ENCODE measurements around the gene PDIA5. TPM values are rescaled to one million over a fixed set of nuclear protein-coding genes. Genes with fewer than 3 reads are reported as not detected.

The PDIA5 gene
- 10 to 100 TPM; 17.8 to 23.2 TPM for total RNA-seq

DNA sequence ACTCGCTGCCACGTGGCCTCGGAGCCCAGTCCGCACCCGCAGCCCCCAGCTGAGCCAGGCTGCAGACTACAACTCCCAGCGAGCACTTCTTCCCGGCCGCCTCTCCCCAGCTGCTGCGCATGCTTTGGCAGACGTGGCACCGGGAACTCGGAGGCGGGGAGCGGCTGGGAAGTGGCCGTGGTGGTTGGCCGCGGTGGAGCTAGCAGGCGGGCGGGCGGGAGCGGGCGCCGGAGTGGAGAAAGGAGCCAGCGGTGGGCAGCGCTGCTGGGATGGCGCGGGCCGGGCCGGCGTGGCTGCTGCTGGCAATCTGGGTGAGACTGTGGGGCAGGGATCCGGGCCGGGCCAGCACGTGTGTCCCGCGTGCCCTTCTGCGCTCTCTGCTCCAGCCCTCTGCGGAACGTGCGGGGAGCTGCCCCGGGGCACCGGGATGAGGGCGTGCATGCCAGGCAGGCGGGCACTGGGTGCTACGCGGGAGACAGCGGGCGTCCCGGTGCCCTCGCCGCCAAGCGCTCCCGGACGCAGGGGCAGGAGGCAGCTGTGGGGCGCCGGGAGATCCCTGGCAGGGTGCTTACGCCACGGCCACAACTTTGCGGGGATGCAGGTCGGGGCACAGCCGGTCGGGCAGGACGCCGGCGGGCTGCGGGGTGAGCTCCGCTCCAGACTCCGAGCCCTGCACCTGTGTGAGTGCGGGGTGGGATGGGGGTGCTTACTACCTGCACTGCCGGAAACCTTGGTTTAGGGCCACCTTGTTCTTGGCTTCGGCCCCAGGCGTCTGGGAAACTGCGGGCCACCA, at the start of gene PDIA5:
Gene PDIA5, plus strand, starts transcription at position 130 of the 793 bp plus-strand sequence. Its CDS starts 140 bp downstream, at position 270.
- Mint-ChIP-seq H3K27me3 (peaks cover 7% of the 10 kb centered on the region), H3K4me3 (peak within 1 kb of the TSS; percentile 86), H3K9me3 (no peaks in the 10 kb centered on the region), H3K36me3 (peaks cover 5% of the 10 kb centered on the region), H3K4me1 (peaks cover 33% of the 10 kb centered on the region), H3K27ac (peak within 1 kb of the TSS; percentile 72)
- peak; percentile 83 for DNase-seq

GRCh38 chr3:123018683-123019082, 48.1 kb upstream of the PDIA5 start:
- Mint-ChIP-seq H3K4me1 (no peaks in the 10 kb centered on the region), H3K9me3 (no peaks in the 10 kb centered on the region), H3K27ac (no peak overlapping the region), H3K36me3 (no peaks in the 10 kb centered on the region), H3K27me3 (peaks cover 48% of the 10 kb centered on the region), H3K4me3 (no peak overlapping the region)
- no peak for DNase-seq

DNA sequence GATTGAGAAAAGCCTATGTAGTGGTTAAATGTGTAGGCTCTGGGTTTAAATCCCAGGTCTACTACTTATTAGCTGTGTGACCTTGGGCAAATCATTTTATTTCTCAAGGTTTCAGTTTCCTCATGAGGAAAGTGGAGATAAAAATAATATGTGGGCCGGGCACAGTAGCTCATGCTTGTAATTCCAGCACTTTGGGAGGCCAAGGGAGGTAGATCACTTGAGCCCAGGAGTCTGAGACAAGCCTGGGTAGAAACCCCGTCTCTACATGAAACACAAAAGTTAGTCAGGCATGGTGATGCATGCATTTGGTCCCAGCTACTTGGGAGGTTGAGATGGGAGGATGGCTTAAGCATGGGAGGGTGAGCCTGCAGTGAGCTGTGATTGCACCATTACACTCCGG, 47.7 kb upstream of the PDIA5 start:
- peaks cover 53% of the 10 kb centered on the region for H3K27me3 Mint-ChIP-seq
- no peak overlapping the region for H3K4me3 Mint-ChIP-seq
- H3K36me3 Mint-ChIP-seq = no peaks in the 10 kb centered on the region
- no peaks in the 10 kb centered on the region for H3K9me3 Mint-ChIP-seq
- DNase-seq = no peak
- no peak overlapping the region for H3K27ac Mint-ChIP-seq
- H3K4me1 Mint-ChIP-seq = no peaks in the 10 kb centered on the region

DNA sequence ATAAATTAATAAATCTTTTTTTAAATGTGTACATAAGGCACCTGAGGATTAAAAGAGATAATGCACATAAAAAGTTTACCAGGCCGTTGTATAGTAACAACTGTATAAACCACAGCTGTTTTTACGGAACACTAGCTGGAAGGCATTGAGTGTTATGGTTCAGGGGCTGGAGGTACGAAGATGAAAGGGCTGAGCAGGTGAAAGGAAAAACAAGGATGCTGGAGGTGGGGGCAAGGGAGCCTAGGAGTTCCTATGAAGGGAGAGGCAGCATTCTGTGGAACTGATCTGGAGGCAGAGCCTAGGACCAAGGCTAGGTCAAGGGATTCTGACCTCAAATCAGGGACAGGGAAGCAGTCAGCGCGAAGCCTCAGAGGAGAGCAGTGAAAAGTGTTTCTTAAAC, 47.2 kb upstream of the PDIA5 start:
- peaks cover 57% of the 10 kb centered on the region for H3K27me3 Mint-ChIP-seq
- H3K9me3 Mint-ChIP-seq = no peaks in the 10 kb centered on the region
- no peak overlapping the region for H3K4me3 Mint-ChIP-seq
- no peaks in the 10 kb centered on the region for H3K36me3 Mint-ChIP-seq
- H3K27ac Mint-ChIP-seq = no peak overlapping the region
- H3K4me1 Mint-ChIP-seq = no peaks in the 10 kb centered on the region
- DNase-seq = no peak

GRCh38 chr3:123020709-123021108, 46.1 kb upstream of the PDIA5 start:
- H3K4me3 Mint-ChIP-seq = no peak overlapping the region
- no peaks in the 10 kb centered on the region for H3K4me1 Mint-ChIP-seq
- H3K36me3 Mint-ChIP-seq = no peaks in the 10 kb centered on the region
- peaks cover 69% of the 10 kb centered on the region for H3K27me3 Mint-ChIP-seq
- no peak for DNase-seq
- no peaks in the 10 kb centered on the region for H3K9me3 Mint-ChIP-seq
- H3K27ac Mint-ChIP-seq = no peak overlapping the region

- Mint-ChIP-seq H3K36me3 (no peaks in the 10 kb centered on the region), H3K9me3 (no peaks in the 10 kb centered on the region), H3K4me3 (no peak overlapping the region), H3K27me3 (peaks cover 75% of the 10 kb centered on the region), H3K27ac (no peak overlapping the region), H3K4me1 (no peaks in the 10 kb centered on the region)
- no peak for DNase-seq
Measured at GRCh38 chr3:123021388-123021787, 45.4 kb upstream of the PDIA5 start.

DNA sequence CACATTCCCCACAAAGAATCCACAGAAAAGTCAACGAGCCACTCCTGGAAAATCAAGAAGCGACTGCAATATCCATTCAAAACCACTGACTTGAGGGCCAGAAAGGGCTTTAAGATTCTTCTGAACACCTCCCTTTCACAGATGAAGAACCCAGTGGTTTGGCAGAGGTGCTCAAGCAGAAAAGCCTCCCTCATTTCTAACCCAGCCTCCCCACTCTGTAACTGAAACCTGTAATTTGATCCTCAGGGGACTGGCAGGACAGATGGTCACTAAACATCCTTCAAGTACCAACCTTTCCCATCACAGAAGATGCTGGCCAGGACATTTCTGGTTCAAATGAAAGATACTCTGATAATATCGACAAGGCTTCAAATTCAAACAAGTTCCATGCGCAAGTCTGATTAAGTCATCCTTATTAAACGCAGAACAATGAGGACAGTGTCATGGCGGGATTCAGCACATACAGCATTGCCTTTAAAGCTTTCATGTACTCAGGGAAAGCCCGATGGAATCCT, 44.8 kb upstream of the PDIA5 start:
- Mint-ChIP-seq H3K27me3 (peaks cover 82% of the 10 kb centered on the region), H3K4me3 (no peak overlapping the region), H3K27ac (no peak overlapping the region), H3K4me1 (peaks cover 2% of the 10 kb centered on the region), H3K36me3 (no peaks in the 10 kb centered on the region), H3K9me3 (no peaks in the 10 kb centered on the region)
- no peak for DNase-seq

DNA sequence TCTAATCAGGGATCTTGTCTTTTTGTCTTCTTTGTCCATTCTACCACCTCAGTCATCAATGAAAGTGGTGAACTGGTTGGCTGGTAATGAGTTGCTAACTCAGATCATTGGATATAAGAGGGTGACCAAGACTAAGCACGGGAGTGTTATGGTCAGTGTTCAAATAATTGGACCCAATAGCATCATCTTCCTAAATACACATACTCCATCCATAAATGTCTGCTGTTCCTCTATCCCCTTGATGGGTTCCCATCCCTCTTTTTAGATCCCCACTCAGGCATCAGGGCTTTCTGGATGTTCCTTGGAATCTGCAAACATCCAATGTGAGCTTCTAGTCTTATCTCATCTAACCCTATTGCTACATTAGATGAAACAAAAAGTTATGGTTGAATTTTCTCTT, 42.8 kb upstream of the PDIA5 start:
- Mint-ChIP-seq H3K27ac (no peak overlapping the region), H3K4me3 (no peak overlapping the region), H3K27me3 (peaks cover 73% of the 10 kb centered on the region), H3K36me3 (no peaks in the 10 kb centered on the region), H3K9me3 (no peaks in the 10 kb centered on the region), H3K4me1 (peaks cover 5% of the 10 kb centered on the region)
- DNase-seq = no peak

DNA sequence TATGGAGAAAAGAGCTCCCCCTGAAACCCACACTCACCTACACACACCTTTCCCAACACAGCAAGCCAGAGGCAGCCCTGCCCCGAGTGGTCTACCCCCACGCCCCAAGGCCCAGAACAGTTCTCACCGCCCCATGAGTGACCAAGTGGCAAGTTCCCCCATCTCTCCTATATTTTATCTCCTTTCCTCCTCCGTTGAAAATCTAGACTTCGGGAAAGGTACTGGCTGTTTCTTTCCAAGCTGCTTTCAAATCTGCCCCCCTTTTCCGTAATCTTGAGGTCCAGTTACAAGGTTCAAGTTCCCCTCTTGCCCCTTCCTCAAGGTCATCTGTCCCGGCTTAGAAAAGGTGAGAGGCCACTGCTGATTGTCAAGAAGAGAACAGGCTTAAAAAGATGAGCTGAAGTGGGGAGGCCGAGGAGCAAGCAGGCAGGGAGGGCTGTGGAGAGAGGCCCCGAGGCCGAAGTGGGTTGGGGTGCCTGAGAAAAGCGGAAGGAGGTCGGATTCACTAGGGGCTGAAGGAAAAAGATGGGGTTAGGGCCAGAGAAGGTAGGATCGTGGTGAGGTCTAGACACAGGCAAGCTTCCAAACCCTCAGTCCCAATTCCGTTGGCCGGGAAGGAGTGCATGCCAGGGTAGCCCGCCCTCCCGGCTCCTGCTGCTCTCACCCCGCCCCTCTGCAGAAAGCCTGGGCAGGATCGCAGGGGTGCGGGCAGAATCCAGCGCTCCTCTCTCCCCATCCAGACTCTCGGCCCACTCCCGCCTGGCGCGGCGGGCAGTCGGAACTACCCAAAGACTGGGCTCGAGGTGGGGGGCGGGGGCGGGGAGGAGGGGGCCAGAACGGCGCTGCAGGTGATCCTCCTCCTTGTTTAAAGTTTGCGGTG, 40.9 kb upstream of the PDIA5 start:
- H3K9me3 Mint-ChIP-seq = no peaks in the 10 kb centered on the region
- peak overlapping the region; percentile 44 for H3K4me3 Mint-ChIP-seq
- peaks cover 63% of the 10 kb centered on the region for H3K27me3 Mint-ChIP-seq
- H3K27ac Mint-ChIP-seq = no peak overlapping the region
- no peaks in the 10 kb centered on the region for H3K36me3 Mint-ChIP-seq
- H3K4me1 Mint-ChIP-seq = peaks cover 5% of the 10 kb centered on the region
- DNase-seq = no peak

- Mint-ChIP-seq H3K27me3 (peaks cover 55% of the 10 kb centered on the region), H3K4me3 (peak overlapping the region; percentile 53)
- DNase-seq = no peak
Measured at GRCh38 chr3:123026565-123027291, 40.1 kb upstream of the PDIA5 start.

DNA sequence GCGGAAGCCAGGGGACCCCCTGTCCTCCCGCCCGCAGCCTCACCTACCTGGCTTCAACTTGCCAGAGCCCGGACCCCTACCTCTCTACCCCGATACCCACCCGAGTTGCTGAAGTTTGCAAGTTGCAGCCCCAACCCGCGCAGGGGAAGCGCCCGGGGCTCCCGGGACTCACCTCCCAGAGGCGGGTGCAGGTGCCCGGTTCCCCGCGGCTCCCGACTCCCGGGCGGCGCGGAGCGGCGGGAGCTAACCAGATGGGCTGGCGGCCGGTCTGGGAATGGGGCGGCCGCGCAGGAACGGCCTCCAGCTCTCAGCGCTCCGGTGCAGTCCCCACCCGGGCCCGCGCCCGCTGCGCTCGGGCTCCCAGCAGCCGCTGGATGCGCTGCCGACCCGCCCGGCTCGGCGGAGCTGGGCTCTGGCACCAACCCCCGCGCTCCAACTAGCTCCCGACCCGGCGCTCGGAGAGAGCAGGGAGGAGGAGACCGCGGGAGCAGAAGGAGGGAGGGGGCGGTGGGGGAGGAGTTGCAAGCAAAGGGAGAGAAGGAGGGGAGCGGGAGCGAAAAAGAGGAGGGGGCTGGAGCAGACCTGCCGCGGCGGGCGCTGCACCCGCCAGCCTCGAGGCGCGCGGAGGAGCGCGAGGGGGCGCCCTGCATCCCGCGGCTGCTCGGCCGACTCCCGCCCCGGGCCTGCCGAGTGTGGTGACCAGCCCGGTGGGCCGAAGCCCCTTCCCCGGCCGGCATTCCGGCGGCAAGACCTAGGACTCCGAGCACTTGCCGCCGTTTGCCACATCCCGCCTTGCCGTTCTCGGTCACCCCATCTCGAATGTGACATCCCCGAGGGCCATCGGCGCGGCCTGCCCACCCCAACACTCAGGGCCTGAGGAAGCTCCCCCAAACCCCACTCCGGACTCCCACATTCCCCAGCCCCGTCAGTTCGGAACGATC, 39.3 kb upstream of the PDIA5 start, which contains the start of gene SEMA5B:
Gene SEMA5B, minus strand, starts transcription at position 472 of the 941 bp plus-strand sequence. CDS start 66,500 bp downstream, outside the sequence.
- H3K4me1 Mint-ChIP-seq = peaks cover 5% of the 10 kb centered on the region
- peak; percentile 33 for DNase-seq
- H3K36me3 Mint-ChIP-seq = no peaks in the 10 kb centered on the region
- H3K27me3 Mint-ChIP-seq = peaks cover 47% of the 10 kb centered on the region
- H3K4me3 Mint-ChIP-seq = peak within 1 kb of the TSS; percentile 68
- H3K27ac Mint-ChIP-seq = no peak within 1 kb of the TSS
- H3K9me3 Mint-ChIP-seq = no peaks in the 10 kb centered on the region

More at GRCh38 chr3:123026565-123027291, 40.1 kb upstream of the PDIA5 start:
- Mint-ChIP-seq H3K36me3 (no peaks in the 10 kb centered on the region), H3K9me3 (no peaks in the 10 kb centered on the region), H3K4me1 (peaks cover 5% of the 10 kb centered on the region), H3K27ac (no peak overlapping the region)

GRCh38 chr3:123028233-123028828, 38.5 kb upstream of the PDIA5 start:
- peak overlapping the region; percentile 68 for H3K4me3 Mint-ChIP-seq
- no peak overlapping the region for H3K27ac Mint-ChIP-seq
- H3K36me3 Mint-ChIP-seq = no peaks in the 10 kb centered on the region
- peaks cover 39% of the 10 kb centered on the region for H3K27me3 Mint-ChIP-seq
- DNase-seq = no peak
- H3K4me1 Mint-ChIP-seq = peaks cover 5% of the 10 kb centered on the region
- no peaks in the 10 kb centered on the region for H3K9me3 Mint-ChIP-seq

- DNase-seq = no peak
- Mint-ChIP-seq H3K27me3 (peaks cover 29% of the 10 kb centered on the region), H3K9me3 (no peaks in the 10 kb centered on the region), H3K4me1 (peaks cover 5% of the 10 kb centered on the region), H3K36me3 (no peaks in the 10 kb centered on the region), H3K4me3 (no peak overlapping the region), H3K27ac (no peak overlapping the region)
Measured at GRCh38 chr3:123031051-123031450, 35.8 kb upstream of the PDIA5 start.
